Measurements from ENCODE around the gene C5orf47. TPM values are rescaled to one million over a fixed set of nuclear protein-coding genes. Genes with fewer than 3 reads are reported as not detected.

The C5orf47 gene
- total RNA-seq, 3 donors from 2014 or later (not counting 1 experiment from before 2014, with no cell fraction given), result not detected

GRCh38 chr5:173960986-173961385, 28.0 kb upstream of the C5orf47 start:
- no peaks in the 10 kb centered on the region for H3K9me3 ChIP-seq (ENCODE audit: control insufficient read depth, insufficient read depth, low read length)
- Mint-ChIP-seq H3K4me3 (no peak overlapping the region), H3K36me3 (no peaks in the 10 kb centered on the region), H3K27ac (no peak overlapping the region), H3K27me3 (ENCODE audit: low read depth in 2 of 2) (no peaks in the 10 kb centered on the region), H3K9me3 (no peaks in the 10 kb centered on the region), H3K4me1 (peaks cover 0 to 4% of the 10 kb centered on the region in 2 donors)
- no CpG with 5 or more reads among the region's 2 CpGs for WGBS (ENCODE audit: insufficient coverage)
- no peak overlapping the region for H3K4me3 ChIP-seq (ENCODE audit: low read length)
- no peaks in the 10 kb centered on the region for H3K4me1 ChIP-seq (ENCODE audit: control insufficient read depth, insufficient read depth, low read length)
- H3K27ac ChIP-seq (ENCODE audit: low read length), result no peak overlapping the region
- TF ChIP-seq CTCF (IDR thresholded peaks at IDR 0.05), result no peak
- intact Hi-C loops (cut with micrococcal nuclease), result no loop called here
- H3K27me3 ChIP-seq (ENCODE audit: control insufficient read depth, insufficient read depth, low read length), result no peaks in the 10 kb centered on the region
- ATAC-seq, result no peak
- peaks cover 6% of the 10 kb centered on the region for H3K36me3 ChIP-seq (ENCODE audit: control insufficient read depth, insufficient read depth, low read length)
- no peak for DNase-seq

- H3K27ac Mint-ChIP-seq, result no peak overlapping the region
These were observed 27.6 kb upstream of the C5orf47 start for GRCh38 chr5:173961418-173961817.

GRCh38 chr5:173962436-173962972, 26.5 kb upstream of the C5orf47 start:
- no peak overlapping the region for H3K27ac Mint-ChIP-seq
- H3K27me3 Mint-ChIP-seq (ENCODE audit: low read depth in 2 of 2), result no peaks in the 10 kb centered on the region
- Histone ChIP-seq H3K4me1 (ENCODE audit: control insufficient read depth, insufficient read depth, low read length) (no peaks in the 10 kb centered on the region), H3K4me3 (ENCODE audit: low read length) (no peak overlapping the region), H3K27ac (ENCODE audit: low read length) (no peak overlapping the region), H3K27me3 (ENCODE audit: control insufficient read depth, insufficient read depth, low read length) (no peaks in the 10 kb centered on the region), H3K9me3 (ENCODE audit: control insufficient read depth, insufficient read depth, low read length) (no peaks in the 10 kb centered on the region), H3K36me3 (ENCODE audit: control insufficient read depth, insufficient read depth, low read length) (peaks cover 6% of the 10 kb centered on the region)
- intact Hi-C loops (cut with micrococcal nuclease), result no loop called here
- no peak for DNase-seq
- H3K9me3 Mint-ChIP-seq, result no peaks in the 10 kb centered on the region
- ATAC-seq, result no peak
- H3K4me1 Mint-ChIP-seq, result peaks cover 0 to 4% of the 10 kb centered on the region in 2 donors
- WGBS (ENCODE audit: insufficient coverage), result 90% methylated on average over 3 of the region's 3 CpGs
- H3K4me3 Mint-ChIP-seq, result no peak overlapping the region
- no peak for TF ChIP-seq CTCF (IDR thresholded peaks at IDR 0.05)
- no peaks in the 10 kb centered on the region for H3K36me3 Mint-ChIP-seq

More at GRCh38 chr5:173961418-173961817, 27.6 kb upstream of the C5orf47 start:
- Histone ChIP-seq H3K9me3 (ENCODE audit: control insufficient read depth, insufficient read depth, low read length) (no peaks in the 10 kb centered on the region), H3K27me3 (ENCODE audit: control insufficient read depth, insufficient read depth, low read length) (no peaks in the 10 kb centered on the region), H3K27ac (ENCODE audit: low read length) (no peak overlapping the region), H3K4me3 (ENCODE audit: low read length) (no peak overlapping the region), H3K36me3 (ENCODE audit: control insufficient read depth, insufficient read depth, low read length) (peaks cover 6% of the 10 kb centered on the region), H3K4me1 (ENCODE audit: control insufficient read depth, insufficient read depth, low read length) (no peaks in the 10 kb centered on the region)
- WGBS (ENCODE audit: insufficient coverage), result no CpG with 5 or more reads among the region's 1 CpG
- Mint-ChIP-seq H3K9me3 (no peaks in the 10 kb centered on the region), H3K4me1 (peaks cover 0 to 4% of the 10 kb centered on the region in 2 donors), H3K36me3 (no peaks in the 10 kb centered on the region), H3K27me3 (ENCODE audit: low read depth in 2 of 2) (no peaks in the 10 kb centered on the region), H3K4me3 (no peak overlapping the region)
- no peak for TF ChIP-seq CTCF (IDR thresholded peaks at IDR 0.05)
- no peak for DNase-seq
- no peak for ATAC-seq
- intact Hi-C loops (cut with micrococcal nuclease), result no loop called here
